Brain pericyte (primary cell): ENCODE data around the gene LONRF3.

ENCODE experiments used
- DNase-seq: peaks from one replicate; pipeline ENCODE4 v3.0.0-alpha.2; 2012; ENCODE audit warnings: low read depth, low spot score

LONRF3 gene

GRCh38 chrX:119036107-119037029 is 62.0 kb downstream of the LONRF3 start:
- DNase-seq, result no peak

GRCh38 chrX:119040432-119040831 is 66.0 kb downstream of the LONRF3 start:
- no peak for DNase-seq

GRCh38 chrX:119041175-119041574 is 66.8 kb downstream of the LONRF3 start:
- peak; percentile 61 for DNase-seq

GRCh38 chrX:119042040-119042439 is 67.6 kb downstream of the LONRF3 start:
- no peak for DNase-seq

- DNase-seq, result no peak
These were observed 68.6 kb downstream of the LONRF3 start for GRCh38 chrX:119042996-119043395.

- no peak for DNase-seq
These were observed 71.5 kb downstream of the LONRF3 start for GRCh38 chrX:119045884-119046283.

- no peak for DNase-seq
These were observed 81.3 kb downstream of the LONRF3 start for GRCh38 chrX:119055687-119056086.

- DNase-seq, result no peak
These were observed 88.4 kb downstream of the LONRF3 start for GRCh38 chrX:119062750-119063374.

GRCh38 chrX:119063428-119063827 is 89.0 kb downstream of the LONRF3 start:
- DNase-seq, result no peak

- peak; percentile 4 for DNase-seq
These were observed 92.8 kb downstream of the LONRF3 start for GRCh38 chrX:119067023-119067739.
